C1 segment of cervical spinal cord (tissue), 14 donors: ENCODE results near the gene OMA1.
A peak's percentile ranks its signal among the peaks of the same experiment; 100 is the strongest.

Source experiments
- DNase-seq, 14 donors: peaks; one replicate each; lab custom pipeline; 2025; lab: John Stamatoyannopoulos, UW

OMA1 gene

GRCh38 chr1:58432851-58433668 is 113.5 kb downstream of the OMA1 start:
- DNase-seq: peak in 1 of 14 donors; percentile 9

- DNase-seq: no peak
Measured at GRCh38 chr1:58431901-58432620, 114.5 kb downstream of the OMA1 start.
